ENCODE results near the gene SMAD5. TPM values are rescaled to one million over a fixed set of nuclear protein-coding genes. Genes with fewer than 3 reads are reported as not detected.

The SMAD5 gene
- total and polyA plus RNA-seq, 2 of the 8 experiments (the other 6 are each of a cell fraction or from before 2014, with no cell fraction given) = 30.2 to 60.5 TPM

DNA sequence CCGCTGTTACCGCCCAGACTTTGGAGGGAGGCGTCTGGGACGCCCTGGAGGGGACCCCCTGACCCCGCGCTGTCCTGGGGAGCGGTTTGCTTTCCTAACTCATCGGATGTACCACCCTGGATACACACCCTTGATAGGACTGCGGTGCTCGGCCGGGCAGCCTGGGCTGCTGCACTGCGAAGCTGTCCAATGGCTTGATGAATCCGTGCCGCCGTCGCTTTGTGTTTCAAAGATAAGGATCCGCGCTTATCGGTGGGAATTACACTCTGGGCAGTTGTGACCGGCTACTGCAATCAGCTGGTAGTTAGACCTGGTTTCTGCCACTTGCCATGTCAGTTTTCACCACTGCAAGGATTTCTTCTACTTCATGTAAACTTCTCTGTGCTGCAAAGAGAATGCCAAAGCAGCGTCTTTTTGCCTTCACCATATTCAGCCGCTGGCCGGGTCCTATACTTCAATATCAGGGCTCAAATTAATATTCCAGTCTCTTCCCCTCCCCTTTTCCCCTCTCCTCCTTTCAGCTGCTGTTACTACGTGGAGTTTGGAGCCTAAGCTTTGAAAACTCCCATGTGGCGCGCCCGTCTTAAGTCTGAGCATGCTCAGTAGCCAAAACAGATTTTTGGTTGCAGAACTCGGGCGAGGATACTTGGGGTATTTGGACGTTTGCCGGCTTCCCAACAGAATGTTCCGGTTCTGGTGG is 727 bp downstream of the SMAD5 start:
- Histone ChIP-seq H4K91ac (replicated peaks; ENCODE audit: insufficient read length, low read length) (no peak overlapping the region), H3K4me1 (replicated peaks in 1 of 4; ENCODE audit: control insufficient read depth in 3 of 4, insufficient read depth in 4 of 4, low read length in 3 of 4) (peaks cover 0 to 5% (median 2%) of the 10 kb centered on the region in 4 experiments; a peak in 4 of 7 replicates), H3K23me2 (ENCODE audit: low read depth, low read length) (peaks cover 7% of the 10 kb centered on the region; the same call in 1 of the 2 replicates), H3K9ac (replicated peaks in 1 of 4; ENCODE audit: extremely low read depth in 1 of 4, low read depth in 3 of 4, low read length in 3 of 4) (peak overlapping the region; percentile 81 to 95 (median 89); a peak in 6 of 7 replicates), H4K5ac (ENCODE audit: insufficient read length, low read depth, low read length) (no peak overlapping the region), H3K36me3 (ENCODE audit: control insufficient read depth in 2 of 4, insufficient read depth in 4 of 4, low read length in 3 of 4) (no peaks in the 10 kb centered on the region), H2BK120ac (replicated peaks; ENCODE audit: low read depth, low read length) (no peak overlapping the region), H3K14ac (ENCODE audit: insufficient read length) (no peak overlapping the region), H3K27ac (ENCODE audit: low read depth, low read length) (peak overlapping the region; percentile 68), H3K23ac (ENCODE audit: insufficient read length) (no peak overlapping the region), H3K79me1 (ENCODE audit: low read depth, low read length) (peaks cover 3% of the 10 kb centered on the region; the same call in 1 of the 2 replicates), H3K4me3 (ENCODE audit: extremely low read depth in 1 of 4, insufficient read depth in 2 of 4, low read depth in 3 of 4, low read length in 4 of 4) (peak overlapping the region; percentile 77 to 97 (median 85)), H3K56ac (replicated peaks; ENCODE audit: insufficient read length, low read depth, low read length) (no peak overlapping the region), H2AFZ (ENCODE audit: low read length) (no peak overlapping the region), H2BK5ac (ENCODE audit: low read depth, low read length) (no peak overlapping the region), H2BK15ac (ENCODE audit: low read length) (no peak overlapping the region), H2BK20ac (ENCODE audit: low read length) (no peak overlapping the region), H2BK12ac (ENCODE audit: low read depth, low read length) (no peak overlapping the region), H4K20me1 (replicated peaks in 1 of 2; ENCODE audit: control insufficient read depth in 1 of 2, insufficient read depth in 2 of 2, low read length in 2 of 2) (peaks cover 12 to 20% of the 10 kb centered on the region in 2 experiments), H3K27me3 (replicated peaks in 1 of 4; ENCODE audit: control insufficient read depth in 3 of 4, extremely low read depth in 1 of 4, insufficient read depth in 3 of 4, low read length in 3 of 4) (no peaks in the 10 kb centered on the region), H3K18ac (ENCODE audit: extremely low read depth, low read length) (no peak overlapping the region; the same call in 1 of the 2 replicates), H3K9me3 (ENCODE audit: insufficient read depth in 2 of 2, low read depth in 1 of 2, low read length in 1 of 2) (no peaks in the 10 kb centered on the region), H3K4me2 (ENCODE audit: insufficient read depth in 1 of 2, low read depth in 2 of 2, low read length in 2 of 2) (peak overlapping the region; percentile 87 to 93), H3K79me2 (ENCODE audit: control insufficient read depth in 1 of 2, insufficient read depth in 2 of 2, low read length in 2 of 2) (peaks cover 15 to 53% of the 10 kb centered on the region in 2 experiments), H4K8ac (ENCODE audit: extremely low read depth, insufficient read depth, low read length) (peak overlapping the region; percentile 94; the same call in 1 of the 2 replicates), H2AK5ac (ENCODE audit: low read depth, low read length) (no peak overlapping the region), H3K4ac (replicated peaks; ENCODE audit: insufficient read length, low read depth, low read length) (no peak overlapping the region)
- POLR2A ChIA-PET (ENCODE audit: partially characterized antibody) = interaction anchor here (0.9 to 2.9 kb wide), 12 partner anchors 7 to 104 kb away, joined by 3 to 10 read pairs (median 4); partner anchors contain the start of gene TGFBI
- DNase-seq (ENCODE audit: low read depth in 1 of 2, low spot score in 2 of 2) (no peak), FAIRE-seq (no peak)
- TF ChIP-seq SIN3A (conservative IDR thresholded peaks at IDR 0.05 in 1 of 2, IDR thresholded peaks at IDR 0.05 in 1 of 2; ENCODE audit: low read depth in 1 of 2, low read length in 2 of 2) (0 out of 4 replicates have a peak, but pooled peaks of 1 of the 2 experiments have one; percentile 82), KDM4A (IDR thresholded peaks at IDR 0.05; ENCODE audit: low read depth, low read length, severe bottlenecking) (peak; percentile 41), CBX8 (IDR thresholded peaks at IDR 0.05; ENCODE audit: borderline replicate concordance, low read depth, low read length) (no peak), POLR2A (IDR thresholded peaks at IDR 0.05; ENCODE audit: control extremely low read depth in 1 of 2, low read depth in 2 of 2, low read length in 2 of 2) (peak in 1 of 2 experiments; percentile 9; a peak in 2 of 3 replicates)
- TF ChIP-seq, protein P1, sequence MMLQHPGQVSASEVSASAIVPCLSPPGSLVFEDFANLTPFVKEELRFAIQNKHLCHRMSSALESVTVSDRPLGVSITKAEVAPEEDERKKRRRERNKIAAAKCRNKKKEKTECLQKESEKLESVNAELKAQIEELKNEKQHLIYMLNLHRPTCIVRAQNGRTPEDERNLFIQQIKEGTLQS (IDR thresholded peaks at IDR 0.05; ENCODE audit: insufficient read depth, low read depth, low read length) = no peak
- CTCF ChIA-PET (ENCODE audit: partially characterized antibody) = interaction anchor here (0.7 to 1.3 kb wide), 2 partner anchors 52 to 54 kb away, joined by 3 to 4 read pairs; no protein-coding TSS in a partner anchor
- WGBS, 2 experiments (ENCODE audit: extremely low coverage in 1 of 2, insufficient coverage in 1 of 2, insufficient read length in 1 of 2, insufficient replicate concordance in 2 of 2, low coverage in 1 of 2, low lambda C conversion rate in 2 of 2, missing lambda C conversion rate in 1 of 2) = 1% methylated on average over 30 of the region's 32 CpGs; no CpG with 5 or more reads in 1 of the 2 experiments

All from H1 (cell line).